ENCODE results near the gene RCBTB1. TPM values are rescaled to one million over a fixed set of nuclear protein-coding genes. Genes with fewer than 3 reads are reported as not detected.

The RCBTB1 gene
- polyA plus RNA-seq, 2 of the 4 experiments (the other 2 are of a cell fraction) = 11.9 to 20.7 TPM

GRCh38 chr13:49527123-49527522, 58.2 kb downstream of the RCBTB1 start:
- POLR2A ChIA-PET = no interaction called here
- CTCF ChIA-PET = no interaction called here
- Histone ChIP-seq H3K9me3 (no peaks in the 10 kb centered on the region), H3K4me3 (no peak overlapping the region), H3K4me2 (no peak overlapping the region), H3K4me1 (no peaks in the 10 kb centered on the region), H3K27ac (no peak overlapping the region)
- DNase-seq (ENCODE audit: low read depth in 1 of 2, low spot score in 1 of 2) (no peak), FAIRE-seq (no peak), ATAC-seq (no peak)
- WGBS (ENCODE audit: missing lambda C conversion rate) = 73% methylated on average over 2 of the region's 2 CpGs
- TF ChIP-seq RCOR1 (IDR thresholded peaks at IDR 0.05; ENCODE audit: low read depth, low read length) (no peak), ELK1 (IDR thresholded peaks at IDR 0.05; ENCODE audit: low read depth, low read length) (no peak), NFE2L2 (conservative IDR thresholded peaks at IDR 0.05; ENCODE audit: low read length) (no peak), NPAS2 (CRISPR knock-in tag; IDR thresholded peaks at IDR 0.05; ENCODE audit: borderline replicate concordance) (no peak), KDM1A (IDR thresholded peaks at IDR 0.05; ENCODE audit: low read depth) (no peak), E2F6 (IDR thresholded peaks at IDR 0.05; ENCODE audit: borderline replicate concordance, low read depth) (no peak), MAX (IDR thresholded peaks at IDR 0.05) (no peak), JUNB (IDR thresholded peaks at IDR 0.05) (no peak), ZNF302 (CRISPR knock-in tag; IDR thresholded peaks at IDR 0.05) (no peak)

GRCh38 chr13:49524740-49525501, 60.4 kb downstream of the RCBTB1 start:
- no peaks in the 10 kb centered on the region for H3K4me1 ChIP-seq
- ATAC-seq (no peak), FAIRE-seq (no peak), DNase-seq (ENCODE audit: low read depth in 1 of 2, low spot score in 1 of 2) (no peak)
- H3K4me3 ChIP-seq = no peak overlapping the region
- ChIA-PET POLR2A (no interaction called here), CTCF (no interaction called here)
- H3K9me3 ChIP-seq = no peaks in the 10 kb centered on the region
- no peak overlapping the region for H3K4me2 ChIP-seq
- 96% methylated on average over 5 of the region's 5 CpGs for WGBS (ENCODE audit: missing lambda C conversion rate)
- H3K27ac ChIP-seq = no peak overlapping the region
- TF ChIP-seq BHLHE40 (IDR thresholded peaks at IDR 0.05; ENCODE audit: low read depth, low read length) (no peak), ZFP36 (IDR thresholded peaks at IDR 0.05; ENCODE audit: borderline replicate concordance, partially characterized antibody) (no peak), POLR2AphosphoS2 (conservative IDR thresholded peaks at IDR 0.05; ENCODE audit: low read length) (no peak), HOXB13 (CRISPR knock-in tag; IDR thresholded peaks at IDR 0.05; ENCODE audit: low read depth) (no peak), MYC (IDR thresholded peaks at IDR 0.05; ENCODE audit: borderline replicate concordance, low read length) (no peak), JUNB (IDR thresholded peaks at IDR 0.05) (no peak), MAX (IDR thresholded peaks at IDR 0.05) (no peak), REST (IDR thresholded peaks at IDR 0.05) (no peak), EP300 (IDR thresholded peaks at IDR 0.05) (no peak), PHF8 (IDR thresholded peaks at IDR 0.05; ENCODE audit: borderline replicate concordance, low read depth) (no peak), ATOH8 (CRISPR knock-in tag; IDR thresholded peaks at IDR 0.05; ENCODE audit: low read depth) (no peak), RCOR1 (IDR thresholded peaks at IDR 0.05; ENCODE audit: low read depth, low read length) (no peak), FOSL2 (IDR thresholded peaks at IDR 0.05) (no peak), FOSL2 (CRISPR knock-in tag; IDR thresholded peaks at IDR 0.05) (no peak), RAD21 (conservative IDR thresholded peaks at IDR 0.05 in 1 of 2, IDR thresholded peaks at IDR 0.05 in 1 of 2) (no peak), HEYL (CRISPR knock-in tag; IDR thresholded peaks at IDR 0.05) (no peak), TFCP2L1 (CRISPR knock-in tag; IDR thresholded peaks at IDR 0.05) (no peak), CEBPB (IDR thresholded peaks at IDR 0.05) (no peak), GATA3 (IDR thresholded peaks at IDR 0.05; ENCODE audit: borderline replicate concordance) (no peak), ELK1 (IDR thresholded peaks at IDR 0.05; ENCODE audit: low read depth, low read length) (no peak)
